ENCODE data around the gene UBE2J1. TPM values are rescaled to one million over a fixed set of nuclear protein-coding genes. Genes with fewer than 3 reads are reported as not detected.

The UBE2J1 gene
- total RNA-seq, 1 donor from 2014 or later = 46.9 TPM

- Histone ChIP-seq H3K36me3 (no peaks in the 10 kb centered on the region), H3K9me3 (no peaks in the 10 kb centered on the region), H3K4me3 (peak overlapping the region; percentile 88), H3K4me1 (peaks cover 59% of the 10 kb centered on the region), H3K27ac (peak overlapping the region; percentile 99), H3K27me3 (ENCODE audit: low read depth) (no peaks in the 10 kb centered on the region)
- intact Hi-C loops (cut with DNase I) = no loop called here
- no peak for TF ChIP-seq CTCF (IDR thresholded peaks at IDR 0.05)
- DNase-seq (no peak), ATAC-seq (no peak)
Measured at GRCh38 chr6:89350281-89350966, 2.1 kb downstream of the UBE2J1 start.

- Histone ChIP-seq H3K9me3 (no peaks in the 10 kb centered on the region), H3K27ac (no peak overlapping the region)
- intact Hi-C loops (cut with DNase I) = no loop called here
Measured at GRCh38 chr6:89348372-89348771, 4.2 kb downstream of the UBE2J1 start.

GRCh38 chr6:89347825-89348224, 4.7 kb downstream of the UBE2J1 start:
- Histone ChIP-seq H3K4me1 (peaks cover 65% of the 10 kb centered on the region), H3K4me3 (no peak overlapping the region), H3K9me3 (no peaks in the 10 kb centered on the region), H3K27me3 (ENCODE audit: low read depth) (no peaks in the 10 kb centered on the region), H3K27ac (peak overlapping the region; percentile 5), H3K36me3 (peaks cover 3% of the 10 kb centered on the region)
- intact Hi-C loops (cut with DNase I) = no loop called here
- ATAC-seq (no peak), DNase-seq (peak; percentile 55)
- no peak for TF ChIP-seq CTCF (IDR thresholded peaks at IDR 0.05)

More at GRCh38 chr6:89348372-89348771, 4.2 kb downstream of the UBE2J1 start:
- H3K36me3 ChIP-seq = no peaks in the 10 kb centered on the region
- peaks cover 68% of the 10 kb centered on the region for H3K4me1 ChIP-seq
- TF ChIP-seq CTCF (IDR thresholded peaks at IDR 0.05) = no peak
- no peak for DNase-seq
- no peaks in the 10 kb centered on the region for H3K27me3 ChIP-seq (ENCODE audit: low read depth)
- no peak for ATAC-seq
- H3K4me3 ChIP-seq = no peak overlapping the region

- intact Hi-C loops (cut with DNase I) = no loop called here
- H3K27ac ChIP-seq = no peak overlapping the region
- H3K36me3 ChIP-seq = peaks cover 15% of the 10 kb centered on the region
- no peak for TF ChIP-seq CTCF (IDR thresholded peaks at IDR 0.05)
- no peak for ATAC-seq
- H3K9me3 ChIP-seq = no peaks in the 10 kb centered on the region
- no peak overlapping the region for H3K4me3 ChIP-seq
- H3K4me1 ChIP-seq = peaks cover 62% of the 10 kb centered on the region
- DNase-seq = no peak
- no peaks in the 10 kb centered on the region for H3K27me3 ChIP-seq (ENCODE audit: low read depth)
Measured at GRCh38 chr6:89346433-89346832, 6.1 kb downstream of the UBE2J1 start.

GRCh38 chr6:89339565-89339964, 13.0 kb downstream of the UBE2J1 start:
- peaks cover 78% of the 10 kb centered on the region for H3K36me3 ChIP-seq
- H3K4me3 ChIP-seq = no peak overlapping the region

More at GRCh38 chr6:89339565-89339964, 13.0 kb downstream of the UBE2J1 start:
- DNase-seq (no peak), ATAC-seq (no peak)
- intact Hi-C loops (cut with DNase I) = no loop called here
- TF ChIP-seq CTCF (IDR thresholded peaks at IDR 0.05) = no peak
- Histone ChIP-seq H3K4me1 (peaks cover 4% of the 10 kb centered on the region), H3K9me3 (no peaks in the 10 kb centered on the region), H3K27me3 (ENCODE audit: low read depth) (no peaks in the 10 kb centered on the region), H3K27ac (no peak overlapping the region)
